Neural crest cell (in vitro differentiated cells): ENCODE results near the gene ATP8B1. TPM values are rescaled to one million over a fixed set of nuclear protein-coding genes. Genes with fewer than 3 reads are reported as not detected.

Source experiments
- DNase-seq: peaks from one replicate; pipeline ENCODE4 v3.0.0; 2021; ENCODE audit warnings: low read depth, mixed read lengths, low spot score
- H3K27ac Mint-ChIP-seq: one replicate; pipeline ENCODE4 v1.8.0; 2021; ENCODE audit warnings: mild to moderate bottlenecking, mixed read lengths; ENCODE audit not compliant: unreplicated experiment
- H3K27me3 Mint-ChIP-seq: 2 replicates; pipeline ENCODE4 v1.8.0; 2021; ENCODE audit warnings: low read depth, mild to moderate bottlenecking, mixed read lengths
- H3K36me3 Mint-ChIP-seq: 2 replicates; pipeline ENCODE4 v1.8.0; 2021; ENCODE audit warnings: low read depth, mild to moderate bottlenecking, mixed read lengths
- H3K4me1 Mint-ChIP-seq: 2 replicates; pipeline ENCODE4 v1.8.0; 2021; ENCODE audit warnings: mixed read lengths
- H3K4me3 Mint-ChIP-seq: one replicate; pipeline ENCODE4 v1.8.0; 2021; ENCODE audit warnings: mild to moderate bottlenecking, mixed read lengths
- H3K9me3 Mint-ChIP-seq: 2 replicates; pipeline ENCODE4 v1.8.0; 2021; ENCODE audit warnings: mixed read lengths
- CTCF ChIP-seq: fragments of 200-600 bp; sonication (generic); conservative IDR thresholded peaks from 2 replicates; pipeline ENCODE4 v1.5.0; 2021; ENCODE audit warnings: antibody characterized with exemption, mild to moderate bottlenecking
- total RNA-seq: library from RNA; stranded (reverse); gene quantifications from 2 replicates; pipeline ENCODE4 v1.2.1, GENCODE V29; 2021

ATP8B1 gene
- total RNA-seq, 1 donor from 2014 or later = 0.05 TPM

DNA sequence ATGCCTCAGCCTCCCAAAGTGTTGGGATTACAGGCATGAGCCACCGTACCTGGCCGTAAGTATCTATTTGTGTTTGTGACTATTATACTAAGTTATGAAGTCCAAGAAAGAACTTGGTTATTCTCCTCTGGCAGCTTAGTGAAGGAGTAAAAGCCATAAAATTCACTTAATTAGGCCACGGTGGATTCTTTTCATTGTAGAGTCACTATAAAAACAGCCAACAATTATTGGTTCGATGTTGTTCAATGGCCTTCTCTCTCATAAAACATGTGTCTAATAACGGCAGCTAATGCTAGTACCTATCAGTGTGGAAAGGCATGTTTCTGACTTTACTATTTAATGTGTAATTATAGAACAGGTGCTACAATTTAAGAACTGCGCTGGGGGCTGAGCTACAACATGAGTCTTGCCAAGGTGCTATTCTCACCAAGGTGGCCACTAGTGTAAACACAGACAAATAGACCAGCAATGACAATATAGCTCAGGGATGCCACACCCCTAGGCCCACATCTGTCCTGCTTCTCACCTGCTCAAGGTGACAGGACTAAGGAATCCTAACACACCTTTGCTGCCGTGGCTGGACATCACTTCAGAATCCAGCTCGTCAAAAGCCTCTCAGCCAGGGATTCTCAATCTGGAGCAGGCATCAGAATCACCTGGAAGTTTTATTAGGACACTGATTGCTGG lies 17.2 kb downstream of the ATP8B1 start:
- H3K27me3 Mint-ChIP-seq = no peaks in the 10 kb centered on the region
- H3K4me1 Mint-ChIP-seq = peaks cover 8% of the 10 kb centered on the region
- no peak for TF ChIP-seq CTCF
- no peak for DNase-seq
- H3K36me3 Mint-ChIP-seq = no peaks in the 10 kb centered on the region
- H3K9me3 Mint-ChIP-seq = no peaks in the 10 kb centered on the region
- no peak overlapping the region for H3K4me3 Mint-ChIP-seq
- H3K27ac Mint-ChIP-seq = no peak overlapping the region

DNA sequence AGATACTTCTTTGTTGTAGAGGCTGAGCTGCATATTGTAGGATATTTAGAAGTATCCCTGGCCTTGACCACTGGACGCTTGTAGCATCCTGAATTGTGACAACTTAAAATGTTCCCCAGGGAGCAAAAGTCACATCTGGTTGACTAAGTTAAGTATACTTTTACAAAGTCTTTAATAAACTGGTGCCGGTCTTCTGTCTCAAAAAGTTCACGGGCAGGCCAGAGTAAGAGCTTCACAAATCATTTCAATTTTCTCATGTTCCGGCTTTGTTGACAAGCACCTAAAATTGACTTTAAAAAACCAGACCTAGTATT lies 18.4 kb downstream of the ATP8B1 start:
- Mint-ChIP-seq H3K27me3 (no peaks in the 10 kb centered on the region), H3K4me3 (no peak overlapping the region), H3K27ac (no peak overlapping the region), H3K36me3 (no peaks in the 10 kb centered on the region), H3K9me3 (no peaks in the 10 kb centered on the region), H3K4me1 (peaks cover 12% of the 10 kb centered on the region)
- DNase-seq = no peak
- TF ChIP-seq CTCF = no peak

DNA sequence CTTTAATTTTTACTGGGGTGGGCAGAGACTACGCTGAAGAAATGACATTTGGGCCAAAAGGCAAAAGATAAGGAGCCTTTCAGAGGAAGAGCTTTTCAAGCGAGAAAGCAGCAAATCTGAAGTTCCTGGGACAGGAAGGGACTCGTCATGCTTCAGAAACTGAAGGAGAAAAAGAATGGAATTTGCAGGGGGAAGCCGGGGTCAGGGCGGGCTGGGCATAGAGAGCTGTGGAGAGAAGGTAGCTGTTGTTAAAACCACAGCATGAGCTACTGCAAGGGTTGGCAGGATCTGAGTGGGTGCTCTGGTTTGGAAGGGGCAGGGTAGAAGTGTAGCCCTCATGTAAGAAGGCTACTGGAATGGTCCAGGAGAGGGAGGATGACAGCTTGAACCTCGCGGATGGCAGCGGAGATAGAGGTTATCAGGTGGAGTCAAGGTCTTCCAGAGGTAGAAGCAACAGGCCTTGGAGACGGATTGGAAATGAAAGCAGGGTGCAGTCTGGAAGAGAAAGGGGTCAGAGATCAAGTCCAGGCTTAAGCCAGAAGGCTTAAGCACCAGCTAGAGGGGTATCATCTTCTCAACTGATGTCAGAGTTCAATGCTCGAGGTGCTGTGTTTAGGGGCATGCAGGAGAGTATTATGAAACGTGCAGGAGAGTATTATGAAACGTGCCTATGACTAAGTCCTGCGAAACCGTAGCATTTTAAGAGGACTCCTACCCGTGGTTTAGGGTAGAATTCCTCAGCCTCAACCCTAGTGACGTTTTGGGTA lies 18.9 kb downstream of the ATP8B1 start:
- Mint-ChIP-seq H3K4me1 (peaks cover 12% of the 10 kb centered on the region), H3K27ac (peak overlapping the region; percentile 38), H3K4me3 (no peak overlapping the region), H3K36me3 (no peaks in the 10 kb centered on the region), H3K27me3 (no peaks in the 10 kb centered on the region), H3K9me3 (no peaks in the 10 kb centered on the region)
- DNase-seq = no peak
- TF ChIP-seq CTCF = no peak

DNA sequence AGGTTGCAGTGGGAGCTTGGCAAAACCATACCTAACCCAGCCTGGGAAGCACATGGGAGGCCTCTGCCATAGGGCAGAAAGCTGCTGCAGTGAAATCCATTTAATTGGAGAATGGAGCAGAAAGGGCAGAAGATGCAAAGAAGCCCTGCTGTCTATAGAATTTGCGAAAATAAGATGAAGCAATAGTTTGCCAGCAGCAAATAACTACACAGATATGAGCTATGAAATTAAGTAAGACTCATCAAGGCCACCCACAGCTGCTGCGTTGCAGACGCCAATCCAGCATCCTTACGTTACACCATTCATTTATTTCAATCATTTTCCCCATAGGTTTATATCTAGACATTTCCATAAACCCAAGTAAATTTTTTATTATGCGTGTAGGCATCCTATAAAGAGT lies 21.1 kb downstream of the ATP8B1 start:
- DNase-seq = no peak
- Mint-ChIP-seq H3K9me3 (no peaks in the 10 kb centered on the region), H3K27ac (no peak overlapping the region), H3K4me3 (no peak overlapping the region), H3K27me3 (no peaks in the 10 kb centered on the region), H3K36me3 (no peaks in the 10 kb centered on the region), H3K4me1 (peaks cover 12% of the 10 kb centered on the region)
- no peak for TF ChIP-seq CTCF

DNA sequence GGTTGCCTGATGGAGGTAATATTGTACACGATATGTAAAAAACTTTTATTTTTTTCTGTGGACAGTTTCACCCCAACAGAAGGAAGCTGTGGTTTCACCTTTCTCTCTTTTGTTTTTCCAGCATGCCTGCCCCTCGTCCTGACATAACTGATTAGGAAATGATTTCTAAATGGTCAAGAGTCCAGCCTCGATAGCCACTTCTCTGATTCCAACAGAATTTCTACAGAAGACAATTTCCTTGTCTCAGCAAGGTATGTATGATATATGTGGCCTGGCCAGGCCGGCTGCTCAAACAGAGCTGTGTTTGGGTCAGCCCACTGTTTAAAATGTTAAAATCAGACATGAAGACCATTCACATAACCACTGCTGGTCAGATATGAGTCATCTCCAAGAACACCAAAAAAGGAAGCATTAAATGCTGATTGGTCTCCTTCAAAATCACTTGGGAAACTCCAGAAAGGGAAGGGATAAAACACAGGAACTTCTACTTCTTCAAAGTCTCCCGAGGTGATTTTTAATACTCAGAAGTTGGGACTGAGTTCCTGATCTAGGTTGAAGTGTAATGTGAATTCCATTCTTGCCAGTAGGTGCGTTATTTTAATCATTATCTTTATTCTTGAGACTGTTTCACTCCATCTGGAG lies 22.3 kb downstream of the ATP8B1 start:
- H3K4me3 Mint-ChIP-seq = no peak overlapping the region
- H3K27me3 Mint-ChIP-seq = no peaks in the 10 kb centered on the region
- no peak overlapping the region for H3K27ac Mint-ChIP-seq
- peaks cover 12% of the 10 kb centered on the region for H3K4me1 Mint-ChIP-seq
- no peak for DNase-seq
- H3K9me3 Mint-ChIP-seq = no peaks in the 10 kb centered on the region
- no peaks in the 10 kb centered on the region for H3K36me3 Mint-ChIP-seq
- TF ChIP-seq CTCF = no peak
